ENCODE results near the gene NAV2.

Gene NAV2

GRCh38 chr11:19721176-19721575 lies 8.5 kb downstream of the NAV2 start:
- no peak for FAIRE-seq

GRCh38 chr11:19722702-19723101 lies 10.1 kb downstream of the NAV2 start:
- FAIRE-seq = no peak

GRCh38 chr11:19723572-19724342 lies 11.1 kb downstream of the NAV2 start:
- FAIRE-seq = no peak

GRCh38 chr11:19724765-19725164 lies 12.1 kb downstream of the NAV2 start:
- no peak for FAIRE-seq

GRCh38 chr11:19725379-19726079 lies 12.9 kb downstream of the NAV2 start:
- FAIRE-seq = no peak

GRCh38 chr11:19727246-19727645 lies 14.6 kb downstream of the NAV2 start:
- no peak for FAIRE-seq

- no peak for FAIRE-seq
Observed at GRCh38 chr11:19728436-19728835, 15.8 kb downstream of the NAV2 start.

- FAIRE-seq = no peak
Observed at GRCh38 chr11:19729141-19729540, 16.5 kb downstream of the NAV2 start.

- no peak for FAIRE-seq
Observed at GRCh38 chr11:19730373-19730772, 17.7 kb downstream of the NAV2 start.

GRCh38 chr11:19734171-19734570 lies 21.5 kb downstream of the NAV2 start:
- no peak for FAIRE-seq

- FAIRE-seq = no peak
Observed at GRCh38 chr11:19735157-19735908, 22.7 kb downstream of the NAV2 start.

GRCh38 chr11:19735909-19736498 lies 23.4 kb downstream of the NAV2 start:
- no peak for FAIRE-seq

- no peak for FAIRE-seq
Observed at GRCh38 chr11:19736831-19737230, 24.2 kb downstream of the NAV2 start.

- FAIRE-seq = no peak
Observed at GRCh38 chr11:19737575-19737974, 24.9 kb downstream of the NAV2 start.

- no peak for FAIRE-seq
Observed at GRCh38 chr11:19738124-19738523, 25.5 kb downstream of the NAV2 start.

- no peak for FAIRE-seq
Observed at GRCh38 chr11:19739872-19740271, 27.2 kb downstream of the NAV2 start.

GRCh38 chr11:19740586-19740985 lies 27.9 kb downstream of the NAV2 start:
- no peak for FAIRE-seq

GRCh38 chr11:19742588-19743292 lies 30.1 kb downstream of the NAV2 start:
- FAIRE-seq = no peak

- FAIRE-seq = no peak
Observed at GRCh38 chr11:19743622-19744021, 31.0 kb downstream of the NAV2 start.

GRCh38 chr11:19744130-19744529 lies 31.5 kb downstream of the NAV2 start:
- FAIRE-seq = no peak

- no peak for FAIRE-seq
Observed at GRCh38 chr11:19746086-19746485, 33.4 kb downstream of the NAV2 start.

GRCh38 chr11:19747634-19748033 lies 35.0 kb downstream of the NAV2 start:
- no peak for FAIRE-seq

GRCh38 chr11:19751055-19751454 lies 38.4 kb downstream of the NAV2 start:
- no peak for FAIRE-seq
